ENCODE measurements around the gene INSYN1.
"Not testable (repeated sequence)": the region's sequence is repeated elsewhere in the genome, so short reads cannot be mapped to it uniquely, and the experiment has no call there.

INSYN1 gene

DNA sequence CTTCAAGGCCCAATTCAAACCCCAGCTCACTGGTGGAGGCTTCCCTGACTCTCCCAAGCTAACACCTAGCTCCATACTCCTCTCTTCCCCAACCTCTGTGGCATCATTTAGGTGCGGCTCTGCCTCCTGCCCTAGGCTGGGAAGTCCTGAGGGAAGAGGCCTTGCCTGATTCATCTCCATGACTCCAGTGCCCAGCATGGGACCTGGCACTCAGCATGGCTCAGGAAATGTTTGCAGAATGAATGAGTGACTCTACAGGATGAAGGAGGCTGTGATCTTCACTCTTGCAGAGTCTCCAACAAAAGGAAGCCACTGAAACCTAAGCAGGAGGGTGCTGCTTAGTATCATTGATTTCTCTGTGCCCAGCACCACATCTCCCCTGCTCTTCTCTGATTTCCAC is 34.5 kb upstream of the INSYN1 start:
- peaks cover 45% of the 10 kb centered on the region for H3K27me3 ChIP-seq (ENCODE audit: control insufficient read depth, insufficient read depth, low read length)
- no peak overlapping the region for H3K4me2 ChIP-seq (ENCODE audit: low read length)
- no peak overlapping the region for H3K9ac ChIP-seq (ENCODE audit: low read depth, low read length)
- H3K9me3 ChIP-seq (replicated peaks; ENCODE audit: low read length), result no peaks in the 10 kb centered on the region
- H3K36me3 ChIP-seq (ENCODE audit: insufficient read depth, low read length), result no peaks in the 10 kb centered on the region
- no peak overlapping the region for H3K4me3 ChIP-seq (ENCODE audit: low read length)
- no peaks in the 10 kb centered on the region for H3K4me1 ChIP-seq (ENCODE audit: control insufficient read depth, insufficient read depth, low read length)

DNA sequence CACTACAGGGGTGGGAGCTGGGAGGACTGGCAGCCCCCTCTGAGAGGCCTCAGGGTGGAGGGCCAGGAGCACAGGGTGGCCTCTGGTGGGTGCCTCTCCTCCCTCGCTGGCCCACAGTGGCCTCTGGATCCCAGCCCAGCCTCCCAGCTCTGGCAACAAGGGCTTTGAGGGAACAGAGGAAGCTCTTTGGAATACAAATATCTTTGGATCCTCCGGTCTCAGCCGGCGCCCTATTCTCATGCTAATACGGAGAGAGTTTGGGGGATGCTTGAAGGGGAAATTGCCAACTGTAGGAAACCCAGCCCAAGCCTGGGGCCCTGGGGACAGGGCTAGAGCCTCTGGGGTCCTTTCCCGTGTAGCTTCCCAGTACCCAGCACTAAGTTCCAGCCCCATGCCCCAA is 33.4 kb upstream of the INSYN1 start:
- Histone ChIP-seq H3K4me1 (ENCODE audit: control insufficient read depth, insufficient read depth, low read length) (no peaks in the 10 kb centered on the region), H3K4me2 (ENCODE audit: low read length) (no peak overlapping the region), H3K9me3 (replicated peaks; ENCODE audit: low read length) (no peaks in the 10 kb centered on the region), H3K27me3 (ENCODE audit: control insufficient read depth, insufficient read depth, low read length) (peaks cover 41% of the 10 kb centered on the region), H3K36me3 (ENCODE audit: insufficient read depth, low read length) (no peaks in the 10 kb centered on the region), H3K4me3 (ENCODE audit: low read length) (no peak overlapping the region), H3K9ac (ENCODE audit: low read depth, low read length) (no peak overlapping the region)

- not testable (repeated sequence) for H3K9me3 ChIP-seq (replicated peaks; ENCODE audit: low read length); H3K36me3 ChIP-seq (ENCODE audit: insufficient read depth, low read length); H3K4me1 ChIP-seq (ENCODE audit: control insufficient read depth, insufficient read depth, low read length); H3K4me2 ChIP-seq (ENCODE audit: low read length); H3K9ac ChIP-seq (ENCODE audit: low read depth, low read length); H3K4me3 ChIP-seq (ENCODE audit: low read length)
- H3K27me3 ChIP-seq (ENCODE audit: control insufficient read depth, insufficient read depth, low read length), result peaks cover 33% of the 10 kb centered on the region
Observed at GRCh38 chr15:73785256-73786014, 32.3 kb upstream of the INSYN1 start.

GRCh38 chr15:73784291-73784690 is 31.1 kb upstream of the INSYN1 start:
- no peak overlapping the region for H3K4me2 ChIP-seq (ENCODE audit: low read length)
- no peak overlapping the region for H3K4me3 ChIP-seq (ENCODE audit: low read length)
- no peaks in the 10 kb centered on the region for H3K36me3 ChIP-seq (ENCODE audit: insufficient read depth, low read length)
- H3K9me3 ChIP-seq (replicated peaks; ENCODE audit: low read length), result no peaks in the 10 kb centered on the region
- peaks cover 36% of the 10 kb centered on the region for H3K27me3 ChIP-seq (ENCODE audit: control insufficient read depth, insufficient read depth, low read length)
- H3K9ac ChIP-seq (ENCODE audit: low read depth, low read length), result no peak overlapping the region
- H3K4me1 ChIP-seq (ENCODE audit: control insufficient read depth, insufficient read depth, low read length), result no peaks in the 10 kb centered on the region

DNA sequence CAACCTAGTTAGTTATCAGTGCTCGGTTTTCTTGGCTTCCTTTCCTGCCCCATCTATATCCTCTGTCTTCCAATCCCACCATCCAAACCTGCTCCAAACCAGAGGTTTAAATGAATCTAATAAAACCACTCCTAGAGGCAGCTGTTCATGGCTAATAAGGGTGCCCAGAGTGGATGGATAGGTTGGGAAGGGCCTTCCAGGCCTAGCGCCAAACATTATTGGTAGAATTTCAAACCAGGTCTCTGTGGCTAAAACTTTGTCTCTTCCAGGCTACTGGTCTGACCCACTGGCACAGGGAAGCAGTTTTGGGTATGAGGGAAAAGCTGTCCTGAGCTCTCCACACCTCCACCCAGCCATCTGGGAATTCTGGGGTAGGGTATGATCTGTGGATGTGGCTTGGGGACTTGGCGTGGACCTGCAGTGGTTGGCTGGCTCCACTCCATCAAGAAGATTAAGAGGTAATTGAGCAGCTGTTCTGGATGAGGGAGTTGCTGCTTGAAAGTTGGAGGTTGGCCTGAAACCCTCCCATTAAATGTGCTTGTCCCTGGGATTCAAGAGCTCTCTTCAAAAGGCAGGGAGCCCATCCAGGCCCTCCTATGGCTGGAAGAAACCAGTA is 29.3 kb upstream of the INSYN1 start:
- H3K27me3 ChIP-seq (ENCODE audit: control insufficient read depth, insufficient read depth, low read length), result peaks cover 38% of the 10 kb centered on the region
- H3K4me3 ChIP-seq (ENCODE audit: low read length), result no peak overlapping the region
- no peaks in the 10 kb centered on the region for H3K36me3 ChIP-seq (ENCODE audit: insufficient read depth, low read length)
- H3K4me2 ChIP-seq (ENCODE audit: low read length), result no peak overlapping the region
- no peak overlapping the region for H3K9ac ChIP-seq (ENCODE audit: low read depth, low read length)
- H3K4me1 ChIP-seq (ENCODE audit: control insufficient read depth, insufficient read depth, low read length), result no peaks in the 10 kb centered on the region
- H3K9me3 ChIP-seq (replicated peaks; ENCODE audit: low read length), result no peaks in the 10 kb centered on the region

- no peaks in the 10 kb centered on the region for H3K36me3 ChIP-seq (ENCODE audit: insufficient read depth, low read length)
- H3K4me3 ChIP-seq (ENCODE audit: low read length), result no peak overlapping the region
- peaks cover 37% of the 10 kb centered on the region for H3K27me3 ChIP-seq (ENCODE audit: control insufficient read depth, insufficient read depth, low read length)
- no peak overlapping the region for H3K4me2 ChIP-seq (ENCODE audit: low read length)
- H3K9me3 ChIP-seq (replicated peaks; ENCODE audit: low read length), result no peaks in the 10 kb centered on the region
- H3K9ac ChIP-seq (ENCODE audit: low read depth, low read length), result no peak overlapping the region
- H3K4me1 ChIP-seq (ENCODE audit: control insufficient read depth, insufficient read depth, low read length), result no peaks in the 10 kb centered on the region
Observed at GRCh38 chr15:73781038-73781925, 28.1 kb upstream of the INSYN1 start.

GRCh38 chr15:73779974-73780373 is 26.8 kb upstream of the INSYN1 start:
- no peak overlapping the region for H3K4me2 ChIP-seq (ENCODE audit: low read length)

GRCh38 chr15:73777741-73778140 is 24.6 kb upstream of the INSYN1 start:
- H3K9ac ChIP-seq (ENCODE audit: low read depth, low read length), result no peak overlapping the region
- no peaks in the 10 kb centered on the region for H3K36me3 ChIP-seq (ENCODE audit: insufficient read depth, low read length)
- no peaks in the 10 kb centered on the region for H3K9me3 ChIP-seq (replicated peaks; ENCODE audit: low read length)
- peaks cover 57% of the 10 kb centered on the region for H3K27me3 ChIP-seq (ENCODE audit: control insufficient read depth, insufficient read depth, low read length)
- H3K4me3 ChIP-seq (ENCODE audit: low read length), result no peak overlapping the region
- H3K4me1 ChIP-seq (ENCODE audit: control insufficient read depth, insufficient read depth, low read length), result no peaks in the 10 kb centered on the region
- no peak overlapping the region for H3K4me2 ChIP-seq (ENCODE audit: low read length)

More at GRCh38 chr15:73779974-73780373, 26.8 kb upstream of the INSYN1 start:
- Histone ChIP-seq H3K4me1 (ENCODE audit: control insufficient read depth, insufficient read depth, low read length) (no peaks in the 10 kb centered on the region), H3K9ac (ENCODE audit: low read depth, low read length) (no peak overlapping the region), H3K9me3 (replicated peaks; ENCODE audit: low read length) (no peaks in the 10 kb centered on the region), H3K4me3 (ENCODE audit: low read length) (no peak overlapping the region), H3K36me3 (ENCODE audit: insufficient read depth, low read length) (no peaks in the 10 kb centered on the region), H3K27me3 (ENCODE audit: control insufficient read depth, insufficient read depth, low read length) (peaks cover 37% of the 10 kb centered on the region)

DNA sequence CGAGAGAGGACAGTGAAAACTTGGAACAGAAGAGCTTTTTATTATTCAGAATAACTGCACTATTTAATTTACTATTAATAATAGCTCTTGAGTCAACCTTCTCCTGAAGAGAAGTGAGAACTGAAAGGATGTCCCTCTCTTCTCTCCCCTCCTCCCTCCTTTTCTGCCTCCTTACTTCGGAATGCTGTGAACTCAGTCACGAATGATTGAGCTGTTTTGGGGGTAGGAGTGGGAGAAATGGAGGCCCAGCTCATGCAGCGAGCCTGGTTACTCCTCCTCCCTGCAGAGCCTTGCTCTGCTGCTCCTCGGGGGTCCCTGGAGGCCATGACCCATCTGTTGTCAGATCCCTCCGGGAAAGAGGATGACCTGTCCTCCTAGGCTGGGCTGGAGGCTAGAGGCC is 20.3 kb upstream of the INSYN1 start:
- peaks cover 67% of the 10 kb centered on the region for H3K27me3 ChIP-seq (ENCODE audit: control insufficient read depth, insufficient read depth, low read length)
- no peak overlapping the region for H3K9ac ChIP-seq (ENCODE audit: low read depth, low read length)
- H3K4me2 ChIP-seq (ENCODE audit: low read length), result no peak overlapping the region
- no peak overlapping the region for H3K4me3 ChIP-seq (ENCODE audit: low read length)
- H3K9me3 ChIP-seq (replicated peaks; ENCODE audit: low read length), result no peaks in the 10 kb centered on the region
- no peaks in the 10 kb centered on the region for H3K4me1 ChIP-seq (ENCODE audit: control insufficient read depth, insufficient read depth, low read length)
- no peaks in the 10 kb centered on the region for H3K36me3 ChIP-seq (ENCODE audit: insufficient read depth, low read length)

DNA sequence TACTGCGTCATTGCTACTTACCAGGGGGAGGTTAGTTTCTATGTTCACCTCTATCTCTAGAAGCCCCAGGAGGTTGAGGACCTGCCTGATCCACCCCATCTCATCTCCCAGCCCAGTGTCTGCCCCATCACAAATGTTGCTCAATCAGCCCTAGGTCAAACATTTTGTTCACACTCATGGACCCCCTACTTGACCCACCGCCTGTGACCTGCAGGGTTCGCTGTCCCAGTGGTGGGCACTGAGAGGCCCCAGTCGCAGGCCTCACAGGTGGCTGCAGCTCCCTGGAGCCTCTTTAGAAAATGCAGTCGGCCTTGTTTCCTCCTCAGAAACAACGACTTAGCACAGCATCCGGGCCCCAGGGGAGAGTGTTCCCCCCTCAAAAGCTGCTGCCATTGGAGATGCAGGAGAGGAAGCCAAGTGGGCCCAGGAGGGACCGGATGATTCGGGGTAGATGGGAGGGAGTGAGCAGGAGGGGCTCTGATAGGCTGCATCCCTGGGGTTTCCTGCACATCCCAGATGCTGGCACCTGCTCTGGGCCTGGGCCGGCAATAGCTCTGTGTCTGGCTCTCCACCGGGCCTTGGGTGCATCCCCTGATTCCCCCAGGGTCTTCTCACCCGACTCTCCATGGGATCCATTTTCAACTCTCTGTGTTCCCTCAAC is 18.4 kb upstream of the INSYN1 start:
- no peak overlapping the region for H3K9ac ChIP-seq (ENCODE audit: low read depth, low read length)
- H3K36me3 ChIP-seq (ENCODE audit: insufficient read depth, low read length), result no peaks in the 10 kb centered on the region
- no peaks in the 10 kb centered on the region for H3K4me1 ChIP-seq (ENCODE audit: control insufficient read depth, insufficient read depth, low read length)
- no peak overlapping the region for H3K4me2 ChIP-seq (ENCODE audit: low read length)
- no peak overlapping the region for H3K4me3 ChIP-seq (ENCODE audit: low read length)
- H3K27me3 ChIP-seq (ENCODE audit: control insufficient read depth, insufficient read depth, low read length), result peaks cover 73% of the 10 kb centered on the region
- H3K9me3 ChIP-seq (replicated peaks; ENCODE audit: low read length), result no peaks in the 10 kb centered on the region

DNA sequence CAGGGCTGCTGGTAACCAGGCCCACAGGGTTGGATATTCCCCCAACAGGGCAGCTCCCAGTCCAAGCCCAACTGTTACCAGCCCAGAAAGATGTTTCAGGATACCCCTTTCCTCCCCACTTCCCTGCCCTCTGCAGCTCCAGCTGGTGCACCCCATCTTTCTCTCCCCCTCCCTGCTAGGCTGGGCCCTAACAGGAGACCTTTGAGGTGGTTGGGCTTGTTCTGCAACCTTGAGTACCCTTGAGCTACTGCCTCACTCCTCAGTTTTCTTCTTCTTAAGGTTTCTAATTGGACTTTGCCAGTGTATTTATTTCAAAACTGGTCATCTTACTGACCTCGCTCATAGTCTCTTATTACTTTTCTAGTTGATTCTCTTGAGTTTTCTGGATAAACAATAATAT is 16.9 kb upstream of the INSYN1 start:
- Histone ChIP-seq H3K9ac (ENCODE audit: low read depth, low read length) (no peak overlapping the region), H3K4me1 (ENCODE audit: control insufficient read depth, insufficient read depth, low read length) (no peaks in the 10 kb centered on the region), H3K9me3 (replicated peaks; ENCODE audit: low read length) (no peaks in the 10 kb centered on the region), H3K36me3 (ENCODE audit: insufficient read depth, low read length) (no peaks in the 10 kb centered on the region), H3K4me3 (ENCODE audit: low read length) (no peak overlapping the region), H3K27me3 (ENCODE audit: control insufficient read depth, insufficient read depth, low read length) (peaks cover 79% of the 10 kb centered on the region), H3K4me2 (ENCODE audit: low read length) (no peak overlapping the region)
